ENCODE data around the gene KIR3DL2. TPM values are rescaled to one million over a fixed set of nuclear protein-coding genes. Genes with fewer than 3 reads are reported as not detected.
"Not testable (repeated sequence)": the region's sequence is repeated elsewhere in the genome, so short reads cannot be mapped to it uniquely, and the experiment has no call there.

Gene KIR3DL2
- not detected for total RNA-seq

DNA sequence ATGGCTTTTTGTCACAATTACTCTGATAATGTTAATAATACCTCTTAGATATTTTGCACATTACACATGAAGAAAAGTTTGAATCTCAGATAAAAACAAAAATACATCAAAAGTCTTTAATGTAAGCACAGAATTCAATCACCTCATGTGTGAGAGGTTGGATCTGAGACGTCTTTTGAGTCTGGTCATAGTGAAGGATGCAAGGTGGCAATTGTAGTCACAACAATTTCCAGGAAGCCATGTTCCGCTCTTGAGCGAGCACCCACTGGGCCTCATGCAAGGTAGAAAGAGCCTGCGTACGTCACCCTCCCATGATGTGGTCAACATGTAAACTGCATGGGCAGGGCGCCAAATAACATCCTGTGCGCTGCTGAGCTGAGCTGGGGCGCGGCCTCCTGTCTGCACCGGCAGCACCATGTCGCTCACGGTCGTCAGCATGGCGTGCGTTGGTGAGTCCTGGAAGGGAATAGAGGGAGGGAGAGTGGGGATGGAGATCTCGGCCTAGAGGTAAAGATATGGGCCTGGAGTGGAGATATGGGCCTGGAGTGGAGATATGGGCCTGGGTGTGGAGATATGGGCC lies at the start of gene KIR3DL2:
TSS of gene KIR3DL2 (plus strand) at position 383 of the 580 bp plus-strand sequence. CDS start at position 416, 33 bp downstream.
- intact Hi-C loops (cut with DNase I; ENCODE audit: low total_unique reads); H3K36me3 ChIP-seq; H3K4me1 ChIP-seq; H3K27ac ChIP-seq; H3K27me3 ChIP-seq; H3K9me3 ChIP-seq; H3K4me3 ChIP-seq; DNase-seq (ENCODE audit: low spot score in 2 of 2): not testable (repeated sequence)

DNA sequence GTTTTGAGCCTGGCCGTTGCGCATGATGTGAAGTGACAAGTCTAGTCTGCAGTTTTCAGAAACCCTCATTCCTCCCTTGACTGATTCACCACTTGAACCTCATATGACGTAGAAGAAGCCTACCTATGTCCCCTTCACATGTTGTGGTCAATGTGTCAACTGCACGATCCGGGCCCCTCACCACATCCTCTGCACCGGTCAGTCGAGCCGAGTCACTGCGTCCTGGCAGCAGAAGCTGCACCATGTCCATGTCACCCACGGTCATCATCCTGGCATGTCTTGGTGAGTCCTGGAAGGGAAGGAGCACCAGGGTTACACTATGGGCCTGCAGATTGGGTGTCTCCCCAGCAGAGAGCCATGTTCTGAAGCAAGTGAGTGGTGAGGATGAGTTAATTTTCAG lies 46.8 kb upstream of the KIR3DL2 start, which contains the start of gene KIR2DL4:
TSS of gene KIR2DL4 (plus strand) at position 201 of the 400 bp plus-strand sequence. CDS start at position 243, 42 bp downstream.
- no peaks in the 10 kb centered on the region for H3K4me1 ChIP-seq

DNA sequence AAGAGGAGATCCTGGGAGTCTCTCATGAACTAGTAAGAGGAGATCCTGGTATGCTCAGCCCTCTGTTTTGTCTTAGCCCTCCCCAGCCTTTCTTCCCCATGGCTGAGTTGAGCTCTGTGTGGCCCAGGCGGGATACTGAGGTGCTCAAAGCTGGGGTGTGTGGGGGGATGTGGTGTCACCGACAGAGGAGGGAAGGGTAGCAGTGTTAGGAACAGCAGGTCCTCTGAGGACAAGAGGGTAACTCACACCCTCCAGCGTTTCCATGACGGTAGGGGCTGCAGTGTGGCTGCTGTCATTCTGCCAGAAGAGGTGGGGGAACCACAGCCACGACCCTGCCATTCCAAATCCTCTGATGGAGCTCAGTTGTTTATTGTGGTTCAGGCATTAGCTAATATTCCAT lies 46.1 kb upstream of the KIR3DL2 start:
- peaks cover 0 to 4% of the 10 kb centered on the region in 2 donors for H3K9me3 ChIP-seq
- no peaks in the 10 kb centered on the region for H3K4me1 ChIP-seq
- H3K27ac ChIP-seq, result no peak overlapping the region
- no peak for DNase-seq (ENCODE audit: low spot score in 2 of 2)
- H3K4me3 ChIP-seq, result no peak overlapping the region
- H3K36me3 ChIP-seq, result no peaks in the 10 kb centered on the region
- no peaks in the 10 kb centered on the region for H3K27me3 ChIP-seq
- intact Hi-C loops (cut with DNase I; ENCODE audit: low total_unique reads), result no loop called here
- TF ChIP-seq POLR2AphosphoS5 (IDR thresholded peaks at IDR 0.05), result no peak
- TF ChIP-seq, protein P1, sequence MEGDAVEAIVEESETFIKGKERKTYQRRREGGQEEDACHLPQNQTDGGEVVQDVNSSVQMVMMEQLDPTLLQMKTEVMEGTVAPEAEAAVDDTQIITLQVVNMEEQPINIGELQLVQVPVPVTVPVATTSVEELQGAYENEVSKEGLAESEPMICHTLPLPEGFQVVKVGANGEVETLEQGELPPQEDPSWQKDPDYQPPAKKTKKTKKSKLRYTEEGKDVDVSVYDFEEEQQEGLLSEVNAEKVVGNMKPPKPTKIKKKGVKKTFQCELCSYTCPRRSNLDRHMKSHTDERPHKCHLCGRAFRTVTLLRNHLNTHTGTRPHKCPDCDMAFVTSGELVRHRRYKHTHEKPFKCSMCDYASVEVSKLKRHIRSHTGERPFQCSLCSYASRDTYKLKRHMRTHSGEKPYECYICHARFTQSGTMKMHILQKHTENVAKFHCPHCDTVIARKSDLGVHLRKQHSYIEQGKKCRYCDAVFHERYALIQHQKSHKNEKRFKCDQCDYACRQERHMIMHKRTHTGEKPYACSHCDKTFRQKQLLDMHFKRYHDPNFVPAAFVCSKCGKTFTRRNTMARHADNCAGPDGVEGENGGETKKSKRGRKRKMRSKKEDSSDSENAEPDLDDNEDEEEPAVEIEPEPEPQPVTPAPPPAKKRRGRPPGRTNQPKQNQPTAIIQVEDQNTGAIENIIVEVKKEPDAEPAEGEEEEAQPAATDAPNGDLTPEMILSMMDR (IDR thresholded peaks at IDR 0.05), result no peak
- TF ChIP-seq POLR2A (IDR thresholded peaks at IDR 0.05), result no peak

More for the DNA sequence above, 46.8 kb upstream of the KIR3DL2 start, which contains the start of gene KIR2DL4:
- TF ChIP-seq, protein P1 (IDR thresholded peaks at IDR 0.05), result no peak
- TF ChIP-seq POLR2A (IDR thresholded peaks at IDR 0.05) (no peak), POLR2AphosphoS5 (IDR thresholded peaks at IDR 0.05) (no peak)
- intact Hi-C loops (cut with DNase I; ENCODE audit: low total_unique reads), result no loop called here
- no peak within 1 kb of the TSS for H3K27ac ChIP-seq
- no peaks in the 10 kb centered on the region for H3K27me3 ChIP-seq
- H3K9me3 ChIP-seq, result peaks cover 0 to 4% of the 10 kb centered on the region in 2 donors
- DNase-seq (ENCODE audit: low spot score in 2 of 2), result no peak
- no peaks in the 10 kb centered on the region for H3K36me3 ChIP-seq
- H3K4me3 ChIP-seq, result no peak within 1 kb of the TSS

DNA sequence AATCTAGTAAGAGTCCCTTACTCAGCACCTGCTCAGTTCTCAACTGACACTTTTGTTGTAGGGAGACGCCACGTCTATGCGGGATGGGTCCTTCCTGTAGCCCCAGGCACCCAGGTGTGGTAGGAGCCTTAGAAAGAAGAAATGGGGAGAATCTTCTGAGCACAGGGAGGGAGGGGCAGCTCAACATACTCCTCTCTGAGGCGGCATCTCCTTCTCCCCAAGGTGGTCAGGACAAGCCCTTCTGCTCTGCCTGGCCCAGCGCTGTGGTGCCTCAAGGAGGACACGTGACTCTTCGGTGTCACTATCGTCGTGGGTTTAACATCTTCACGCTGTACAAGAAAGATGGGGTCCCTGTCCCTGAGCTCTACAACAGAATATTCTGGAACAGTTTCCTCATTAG lies 45.7 kb upstream of the KIR3DL2 start:
- intact Hi-C loops (cut with DNase I; ENCODE audit: low total_unique reads), result no loop called here
- H3K36me3 ChIP-seq, result no peaks in the 10 kb centered on the region
- H3K4me1 ChIP-seq, result no peaks in the 10 kb centered on the region
- H3K27me3 ChIP-seq, result no peaks in the 10 kb centered on the region
- H3K9me3 ChIP-seq, result peaks cover 4 to 5% of the 10 kb centered on the region in 2 donors
- no peak for DNase-seq (ENCODE audit: low spot score in 2 of 2)
- TF ChIP-seq, protein P1 (IDR thresholded peaks at IDR 0.05), result no peak
- TF ChIP-seq POLR2A (IDR thresholded peaks at IDR 0.05) (no peak), POLR2AphosphoS5 (IDR thresholded peaks at IDR 0.05) (no peak)
- no peak overlapping the region for H3K27ac ChIP-seq
- H3K4me3 ChIP-seq, result no peak overlapping the region

DNA sequence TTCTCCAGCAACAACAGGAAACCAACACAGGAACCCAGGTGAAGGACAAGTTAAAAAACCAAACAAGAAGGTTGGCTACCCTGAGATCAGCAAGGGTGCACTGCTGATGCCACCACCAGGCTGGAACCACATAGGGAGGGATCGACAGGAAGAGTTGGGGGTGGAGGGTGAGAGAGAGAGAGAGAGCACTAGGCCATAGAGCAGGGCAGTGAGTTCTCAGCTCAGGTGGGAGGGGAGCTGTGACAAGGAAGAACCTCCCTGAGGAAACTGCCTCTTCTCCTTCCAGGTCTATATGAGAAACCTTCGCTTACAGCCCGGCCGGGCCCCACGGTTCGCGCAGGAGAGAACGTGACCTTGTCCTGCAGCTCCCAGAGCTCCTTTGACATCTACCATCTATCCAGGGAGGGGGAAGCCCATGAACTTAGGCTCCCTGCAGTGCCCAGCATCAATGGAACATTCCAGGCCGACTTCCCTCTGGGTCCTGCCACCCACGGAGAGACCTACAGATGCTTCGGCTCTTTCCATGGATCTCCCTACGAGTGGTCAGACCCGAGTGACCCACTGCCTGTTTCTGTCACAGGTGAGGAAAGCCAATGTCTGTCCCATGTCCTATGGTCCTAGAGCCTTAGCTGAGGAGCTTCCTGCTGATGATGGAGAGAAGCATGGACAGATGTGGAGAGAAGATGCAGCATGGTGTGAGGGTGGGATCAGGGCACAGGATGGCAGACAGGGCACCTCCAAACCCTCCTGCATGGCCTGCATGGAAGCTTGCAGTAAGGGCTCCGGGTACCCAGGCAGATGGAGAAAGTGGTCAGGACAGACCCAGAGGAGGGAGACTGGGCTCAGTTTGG lies 44.4 kb upstream of the KIR3DL2 start:
- H3K36me3 ChIP-seq, result no peaks in the 10 kb centered on the region
- H3K9me3 ChIP-seq, result peaks cover 0 to 11% of the 10 kb centered on the region in 2 donors
- no peaks in the 10 kb centered on the region for H3K4me1 ChIP-seq

More for the DNA sequence above, 44.4 kb upstream of the KIR3DL2 start:
- no peak for DNase-seq (ENCODE audit: low spot score in 2 of 2)
- intact Hi-C loops (cut with DNase I; ENCODE audit: low total_unique reads), result no loop called here
- H3K4me3 ChIP-seq, result no peak overlapping the region
- no peak overlapping the region for H3K27ac ChIP-seq
- TF ChIP-seq POLR2A (IDR thresholded peaks at IDR 0.05) (no peak), POLR2AphosphoS5 (IDR thresholded peaks at IDR 0.05) (no peak)
- TF ChIP-seq, protein P1 (IDR thresholded peaks at IDR 0.05), result no peak
- H3K27me3 ChIP-seq, result no peaks in the 10 kb centered on the region

All from breast epithelium (tissue), 4 donors.